Parathyroid adenoma (tissue), 2 donors: ENCODE measurements around the gene TCF4.

Source experiments
- H2AFZ ChIP-seq: fragments of 300-600 bp; sonication (generic); one replicate; pipeline ENCODE4 v1.7.0; 2017; ENCODE audit warnings: antibody characterized with exemption, mild to moderate bottlenecking
- H3K27ac ChIP-seq: fragments of 300-600 bp; sonication (generic); one replicate; pipeline ENCODE4 v1.7.0; 2017
- H3K27me3 ChIP-seq: fragments of 300-600 bp; sonication (generic); one replicate; pipeline ENCODE4 v1.7.0; 2017; ENCODE audit warnings: low read length; ENCODE audit not compliant: control insufficient read depth, insufficient read depth
- H3K36me3 ChIP-seq: fragments of 300-600 bp; sonication (generic); one replicate; pipeline ENCODE4 v1.7.0; 2017; ENCODE audit warnings: low read length; ENCODE audit not compliant: control insufficient read depth, insufficient read depth
- H3K4me1 ChIP-seq: fragments of 300-600 bp; sonication (generic); one replicate; pipeline ENCODE4 v1.7.0; 2017; ENCODE audit warnings: control low read depth
- H3K4me2 ChIP-seq: fragments of 300-600 bp; sonication (generic); one replicate; pipeline ENCODE4 v1.7.0; 2017; ENCODE audit warnings: low read length
- H3K4me3 ChIP-seq: fragments of 300-600 bp; sonication (generic); one replicate; pipeline ENCODE4 v1.7.0; 2017; ENCODE audit warnings: low read depth, low read length
- H3K79me2 ChIP-seq: fragments of 300-600 bp; sonication (generic); one replicate; pipeline ENCODE4 v1.7.0; 2017; ENCODE audit warnings: control low read depth
- H3K9ac ChIP-seq: fragments of 300-600 bp; sonication (generic); one replicate; pipeline ENCODE4 v1.7.0; 2017; ENCODE audit warnings: mild to moderate bottlenecking
- H3K9me3 ChIP-seq: fragments of 300-600 bp; sonication (generic); one replicate; pipeline ENCODE4 v1.7.0; 2017; ENCODE audit warnings: low read length; ENCODE audit not compliant: control insufficient read depth
- CTCF ChIP-seq: fragments of 300-600 bp; sonication (generic); IDR thresholded peaks from one replicate; pipeline ENCODE4 v1.7.0; 2017; ENCODE audit warnings: antibody characterized with exemption, mild to moderate bottlenecking
- donor health status: primary hyperparathyroidism.

The TCF4 gene

GRCh38 chr18:55220523-55220922, 367.5 kb downstream of the TCF4 start:
- TF ChIP-seq CTCF, result no peak
- no peak overlapping the region for H3K9ac ChIP-seq
- no peak overlapping the region for H3K4me2 ChIP-seq
- H3K27me3 ChIP-seq, result no peaks in the 10 kb centered on the region
- H3K27ac ChIP-seq, result no peak overlapping the region
- H2AFZ ChIP-seq, result no peak overlapping the region
- no peaks in the 10 kb centered on the region for H3K36me3 ChIP-seq
- no peaks in the 10 kb centered on the region for H3K79me2 ChIP-seq
- no peaks in the 10 kb centered on the region for H3K4me1 ChIP-seq
- H3K9me3 ChIP-seq, result no peaks in the 10 kb centered on the region
- no peak overlapping the region for H3K4me3 ChIP-seq

GRCh38 chr18:55219823-55220222, 368.2 kb downstream of the TCF4 start:
- no peak for TF ChIP-seq CTCF
- no peak overlapping the region for H3K27ac ChIP-seq
- no peaks in the 10 kb centered on the region for H3K9me3 ChIP-seq
- H3K79me2 ChIP-seq, result no peaks in the 10 kb centered on the region
- no peak overlapping the region for H3K4me2 ChIP-seq
- no peaks in the 10 kb centered on the region for H3K4me1 ChIP-seq
- no peak overlapping the region for H3K4me3 ChIP-seq
- no peak overlapping the region for H2AFZ ChIP-seq
- no peak overlapping the region for H3K9ac ChIP-seq
- H3K27me3 ChIP-seq, result no peaks in the 10 kb centered on the region
- H3K36me3 ChIP-seq, result no peaks in the 10 kb centered on the region

- Histone ChIP-seq H3K9me3 (no peaks in the 10 kb centered on the region), H3K9ac (no peak overlapping the region), H2AFZ (no peak overlapping the region), H3K36me3 (no peaks in the 10 kb centered on the region), H3K4me1 (no peaks in the 10 kb centered on the region), H3K27me3 (no peaks in the 10 kb centered on the region), H3K79me2 (no peaks in the 10 kb centered on the region), H3K4me2 (no peak overlapping the region), H3K27ac (no peak overlapping the region), H3K4me3 (no peak overlapping the region)
- no peak for TF ChIP-seq CTCF
Observed at GRCh38 chr18:55219059-55219458, 368.9 kb downstream of the TCF4 start.

GRCh38 chr18:55214969-55215368, 373.0 kb downstream of the TCF4 start:
- no peak overlapping the region for H3K9ac ChIP-seq
- no peak for TF ChIP-seq CTCF
- H2AFZ ChIP-seq, result no peak overlapping the region

GRCh38 chr18:55214534-55214933, 373.5 kb downstream of the TCF4 start:
- H2AFZ ChIP-seq, result no peak overlapping the region
- no peaks in the 10 kb centered on the region for H3K9me3 ChIP-seq
- H3K4me1 ChIP-seq, result no peaks in the 10 kb centered on the region
- H3K4me3 ChIP-seq, result no peak overlapping the region
- H3K79me2 ChIP-seq, result no peaks in the 10 kb centered on the region
- H3K4me2 ChIP-seq, result no peak overlapping the region
- no peaks in the 10 kb centered on the region for H3K36me3 ChIP-seq
- no peak overlapping the region for H3K9ac ChIP-seq
- H3K27ac ChIP-seq, result no peak overlapping the region
- no peak for TF ChIP-seq CTCF
- no peaks in the 10 kb centered on the region for H3K27me3 ChIP-seq

More at GRCh38 chr18:55214969-55215368, 373.0 kb downstream of the TCF4 start:
- Histone ChIP-seq H3K36me3 (no peaks in the 10 kb centered on the region), H3K4me2 (no peak overlapping the region), H3K27ac (no peak overlapping the region), H3K27me3 (no peaks in the 10 kb centered on the region), H3K4me1 (no peaks in the 10 kb centered on the region), H3K79me2 (no peaks in the 10 kb centered on the region), H3K9me3 (no peaks in the 10 kb centered on the region), H3K4me3 (no peak overlapping the region)
